GM13977 (cell line): ENCODE data around the gene RIT2.

Source experiments
- DNase-seq: peaks from one replicate; pipeline ENCODE4 v3.0.0; 2012; ENCODE audit warnings: low spot score
- CTCF ChIP-seq: IDR thresholded peaks from 2 replicates; pipeline ENCODE4 v1.5.1; 2012; ENCODE audit warnings: mild to moderate bottlenecking, control low read depth; ENCODE audit not compliant: insufficient read depth; ENCODE audit errors: extremely low read depth, missing control alignments
- in situ Hi-C: fragments of 300-500 bp; cut with MboI; formaldehyde crosslinking; loops from one replicate; pipeline ENCODE4 v1.12.0; 2022; ENCODE audit warnings: low sequenced_read_pairs, low pct_unique_long_range_greater_than_20kb, mixed read lengths, inconsistent platforms; ENCODE audit not compliant: unreplicated experiment

The RIT2 gene

GRCh38 chr18:42752916-42753315 is 362.6 kb downstream of the RIT2 start:
- DNase-seq: no peak
- in situ Hi-C loops: no loop called here
- TF ChIP-seq CTCF: no peak

GRCh38 chr18:42746794-42747193 is 368.7 kb downstream of the RIT2 start:
- no peak for DNase-seq
- in situ Hi-C loops: no loop called here
- no peak for TF ChIP-seq CTCF

GRCh38 chr18:42745931-42746330 is 369.6 kb downstream of the RIT2 start:
- no peak for DNase-seq
- in situ Hi-C loops: no loop called here
- no peak for TF ChIP-seq CTCF

- TF ChIP-seq CTCF: no peak
- in situ Hi-C loops: no loop called here
- no peak for DNase-seq
These were observed 370.3 kb downstream of the RIT2 start for GRCh38 chr18:42745171-42745570.

- in situ Hi-C loops: no loop called here
- no peak for DNase-seq
- TF ChIP-seq CTCF: no peak
These were observed 371.9 kb downstream of the RIT2 start for GRCh38 chr18:42743373-42744138.

- no peak for DNase-seq
- TF ChIP-seq CTCF: no peak
- in situ Hi-C loops: no loop called here
These were observed 372.5 kb downstream of the RIT2 start for GRCh38 chr18:42742969-42743368.
